ENCODE data around the gene CCDC87. TPM values are rescaled to one million over a fixed set of nuclear protein-coding genes. Genes with fewer than 3 reads are reported as not detected.

The CCDC87 gene
- total and polyA plus RNA-seq, 2 of the 8 experiments (the other 6 are each of a cell fraction or from before 2014, with no cell fraction given), result 0.32 to 0.99 TPM

- TF ChIP-seq CTCF (IDR thresholded peaks at IDR 0.05; ENCODE audit: control extremely low read depth in 1 of 3, insufficient read depth in 1 of 3, low read depth in 1 of 3, low read length in 3 of 3), result no peak
- TF ChIP-seq PHF8 (conservative IDR thresholded peaks at IDR 0.05; ENCODE audit: low read depth, low read length), result no peak
- no peak for TF ChIP-seq BCL11A (IDR thresholded peaks at IDR 0.05; ENCODE audit: low read depth in 2 of 2, low read length in 2 of 2)
- TF ChIP-seq CHD7 (IDR thresholded peaks at IDR 0.05; ENCODE audit: insufficient replicate concordance, low read length), result no peak
- TF ChIP-seq SIRT6 (IDR thresholded peaks at IDR 0.05; ENCODE audit: low read length), result no peak
- no peak for TF ChIP-seq HDAC2 (IDR thresholded peaks at IDR 0.05; ENCODE audit: borderline replicate concordance in 1 of 2, low read depth in 2 of 2, low read length in 2 of 2)
These were observed 22.6 kb downstream of the CCDC87 start (continued) for GRCh38 chr11:66570079-66570849.
